ENCODE results near the gene TBCD. TPM values are rescaled to one million over a fixed set of nuclear protein-coding genes. Genes with fewer than 3 reads are reported as not detected.

The TBCD gene
- total RNA-seq (2022): 76.6 and 90.7 TPM in 2 replicates
- percentile 65 among the genes with signal in this experiment for Bru-seq, nascent RNA
- percentile 70 among the genes with signal in this experiment for BruChase-seq, experiment 1, labeled RNA remaining after a 6-hour chase
- percentile 74 among the genes with signal in this experiment for BruChase-seq, experiment 2, labeled RNA remaining after a 2-hour chase
- long read RNA-seq, full-length matches to known transcripts: 4 of 15 reads
- long read RNA-seq, partial matches to known transcripts: 5 of 15 reads
- long read RNA-seq, other reads (novel, unspliced or antisense): 6 of 15 reads

GRCh38 chr17:82751571-82752370 lies at the start of gene TBCD:
TBCD (plus strand) TSS chr17:82752065; CDS start chr17:82752194, 129 bp downstream.
- H3K27me3 Mint-ChIP-seq (ENCODE audit: unreplicated experiment): no peaks in the 10 kb centered on the region
- CTCF ChIA-PET: no interaction called here
- H3K4me3 Mint-ChIP-seq (ENCODE audit: low read depth, unreplicated experiment): peak within 1 kb of the TSS; percentile 91
- peak within 1 kb of the TSS; percentile 63 for H3K27ac Mint-ChIP-seq (ENCODE audit: unreplicated experiment)
- peaks cover 20% of the 10 kb centered on the region for H3K4me1 Mint-ChIP-seq (ENCODE audit: low read depth, unreplicated experiment)
- H3K9me3 Mint-ChIP-seq (ENCODE audit: low read depth, unreplicated experiment): no peaks in the 10 kb centered on the region
- no peak for TF ChIP-seq CTCF (IDR thresholded peaks at IDR 0.05; ENCODE audit: unreplicated experiment)
- intact Hi-C loops (cut with micrococcal nuclease; ENCODE audit: unreplicated experiment): no loop called here
- peaks cover 54% of the 10 kb centered on the region for H3K36me3 Mint-ChIP-seq (ENCODE audit: insufficient read depth, unreplicated experiment)
- DNase-seq: peak; percentile 85
- no TSS peak for BruUV-seq (replicated peaks)

GRCh38 chr17:82702231-82702927 lies 49.5 kb upstream of the TBCD start:
- Mint-ChIP-seq H3K9me3 (ENCODE audit: low read depth, unreplicated experiment) (no peaks in the 10 kb centered on the region), H3K4me1 (ENCODE audit: low read depth, unreplicated experiment) (peaks cover 19% of the 10 kb centered on the region), H3K4me3 (ENCODE audit: low read depth, unreplicated experiment) (no peak overlapping the region), H3K36me3 (ENCODE audit: insufficient read depth, unreplicated experiment) (peaks cover 20% of the 10 kb centered on the region), H3K27me3 (ENCODE audit: unreplicated experiment) (no peaks in the 10 kb centered on the region), H3K27ac (ENCODE audit: unreplicated experiment) (no peak overlapping the region)
- no peak for TF ChIP-seq CTCF (IDR thresholded peaks at IDR 0.05; ENCODE audit: unreplicated experiment)
- DNase-seq: no peak
- intact Hi-C loops (cut with micrococcal nuclease; ENCODE audit: unreplicated experiment): loop anchor here (10.0 kb wide), 1 partner anchor 48 kb away; no protein-coding TSS in a partner anchor
- no TSS peak for BruUV-seq (replicated peaks)
- CTCF ChIA-PET: interaction anchor here (0.6 to 0.8 kb wide), 4 partner anchors 14 to 994 kb away, joined by 3 to 6 read pairs (median 4); partner anchors contain the start of gene FN3KRP

- BruUV-seq (replicated peaks): no TSS peak
- Mint-ChIP-seq H3K27ac (ENCODE audit: unreplicated experiment) (no peak overlapping the region), H3K4me3 (ENCODE audit: low read depth, unreplicated experiment) (no peak overlapping the region), H3K36me3 (ENCODE audit: insufficient read depth, unreplicated experiment) (peaks cover 15% of the 10 kb centered on the region), H3K4me1 (ENCODE audit: low read depth, unreplicated experiment) (peaks cover 19% of the 10 kb centered on the region), H3K27me3 (ENCODE audit: unreplicated experiment) (no peaks in the 10 kb centered on the region), H3K9me3 (ENCODE audit: low read depth, unreplicated experiment) (no peaks in the 10 kb centered on the region)
- no peak for TF ChIP-seq CTCF (IDR thresholded peaks at IDR 0.05; ENCODE audit: unreplicated experiment)
- intact Hi-C loops (cut with micrococcal nuclease; ENCODE audit: unreplicated experiment): loop anchor here (10.0 kb wide), 1 partner anchor 48 kb away; no protein-coding TSS in a partner anchor
- no peak for DNase-seq
- CTCF ChIA-PET: interaction anchor here (0.6 to 0.8 kb wide), 2 partner anchors 13 to 33 kb away, joined by 4 to 6 read pairs; partner anchors contain the start of gene FN3KRP
These were observed 48.7 kb upstream of the TBCD start for GRCh38 chr17:82703036-82703745.
